A549 (cell line): Measurements from ENCODE around the gene UBXN7.

ENCODE experiments used
- NR3C1 ChIP-seq: fragments of >200 bp; sonication (Bioruptor Twin); formaldehyde crosslinking; IDR thresholded peaks from 3 replicates; pipeline ENCODE4 v1.6.1; 2017
- TP53 ChIP-seq: fragments of 250-450 bp; sonication (Bioruptor Pico); IDR thresholded peaks from 2 replicates; pipeline ENCODE4 v1.5.0; 2021; ENCODE audit warnings: mild to moderate bottlenecking, moderate library complexity
- TF ChIP-seq, protein P1 (sequence below): fragments of >200 bp; sonication (Bioruptor Twin); formaldehyde crosslinking; IDR thresholded peaks from 3 replicates; pipeline ENCODE4 v1.5.1; 2016
- TF ChIP-seq, protein P2 (sequence below): IDR thresholded peaks from 2 replicates; pipeline ENCODE4 v1.6.1; 2012

DNA sequence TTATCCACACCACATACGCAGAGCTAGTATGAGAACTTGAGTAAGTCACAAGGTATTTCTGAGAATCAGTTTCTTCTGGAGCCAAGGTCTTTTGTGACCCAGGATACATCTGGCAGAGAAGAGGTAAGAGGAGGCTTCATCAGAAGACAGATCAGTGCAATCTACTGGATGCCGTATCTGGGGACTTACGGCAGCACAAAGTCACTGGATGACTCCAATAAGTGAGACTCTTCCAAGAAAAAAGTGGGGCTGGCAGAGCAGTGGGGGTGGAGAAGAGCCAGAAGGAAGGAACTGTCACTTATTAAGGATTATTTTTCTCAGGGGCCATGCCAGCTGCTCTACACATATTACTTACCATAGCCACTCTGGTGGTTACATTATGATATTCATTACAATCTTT lies 31.6 kb upstream of the UBXN7 start:
- TF ChIP-seq TP53 (CRISPR knock-in tag) (no peak), NR3C1 (no peak)
- TF ChIP-seq, protein P1, sequence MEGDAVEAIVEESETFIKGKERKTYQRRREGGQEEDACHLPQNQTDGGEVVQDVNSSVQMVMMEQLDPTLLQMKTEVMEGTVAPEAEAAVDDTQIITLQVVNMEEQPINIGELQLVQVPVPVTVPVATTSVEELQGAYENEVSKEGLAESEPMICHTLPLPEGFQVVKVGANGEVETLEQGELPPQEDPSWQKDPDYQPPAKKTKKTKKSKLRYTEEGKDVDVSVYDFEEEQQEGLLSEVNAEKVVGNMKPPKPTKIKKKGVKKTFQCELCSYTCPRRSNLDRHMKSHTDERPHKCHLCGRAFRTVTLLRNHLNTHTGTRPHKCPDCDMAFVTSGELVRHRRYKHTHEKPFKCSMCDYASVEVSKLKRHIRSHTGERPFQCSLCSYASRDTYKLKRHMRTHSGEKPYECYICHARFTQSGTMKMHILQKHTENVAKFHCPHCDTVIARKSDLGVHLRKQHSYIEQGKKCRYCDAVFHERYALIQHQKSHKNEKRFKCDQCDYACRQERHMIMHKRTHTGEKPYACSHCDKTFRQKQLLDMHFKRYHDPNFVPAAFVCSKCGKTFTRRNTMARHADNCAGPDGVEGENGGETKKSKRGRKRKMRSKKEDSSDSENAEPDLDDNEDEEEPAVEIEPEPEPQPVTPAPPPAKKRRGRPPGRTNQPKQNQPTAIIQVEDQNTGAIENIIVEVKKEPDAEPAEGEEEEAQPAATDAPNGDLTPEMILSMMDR: no peak
- TF ChIP-seq, protein P2, sequence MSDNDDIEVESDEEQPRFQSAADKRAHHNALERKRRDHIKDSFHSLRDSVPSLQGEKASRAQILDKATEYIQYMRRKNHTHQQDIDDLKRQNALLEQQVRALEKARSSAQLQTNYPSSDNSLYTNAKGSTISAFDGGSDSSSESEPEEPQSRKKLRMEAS: no peak
